OCI-LY7 (cell line): ENCODE results near the gene SLC26A6. TPM values are rescaled to one million over a fixed set of nuclear protein-coding genes. Genes with fewer than 3 reads are reported as not detected.

Experiments
- BruUV-seq: library from RNA; stranded (reverse); fragments of 400-500 nt; replicated peaks from 2 replicates; lab custom pipeline; 2021; lab: Mats Ljungman, UMichigan
- CTCF ChIA-PET: fragments of 300-600 bp; sonication (Branson Sonifier 250); formaldehyde crosslinking; loops from one replicate; lab custom pipeline; 2022; ENCODE audit warnings: antibody characterized with exemption; ENCODE audit not compliant: unreplicated experiment; lab: Charles Lee
- POLR2A ChIA-PET: fragments of 300-600 bp; sonication (Branson Sonifier 250); formaldehyde crosslinking; loops from one replicate; lab custom pipeline; 2022; ENCODE audit warnings: antibody characterized with exemption; lab: Charles Lee
- DNase-seq: peaks from one replicate; pipeline ENCODE4 v3.0.0-alpha.2; 2015; ENCODE audit warnings: low spot score
- H2AFZ ChIP-seq: fragments of 200-600 bp; sonication (generic), shearing (Covaris generic); 2 replicates; pipeline ENCODE4 v1.6.1; 2014; ENCODE audit warnings: mild to moderate bottlenecking, antibody characterized with exemption, low read length, moderate library complexity
- H3K27ac ChIP-seq: fragments of 200-600 bp; sonication (generic); 2 replicates; pipeline ENCODE4 v1.5.1; 2014; ENCODE audit warnings: mixed run types, low read depth, mild to moderate bottlenecking, moderate library complexity, low read length, inconsistent platforms; ENCODE audit not compliant: poor library complexity, severe bottlenecking
- H3K36me3 ChIP-seq: fragments of 200-600 bp; sonication (generic); 2 replicates; pipeline ENCODE4 v1.6.1; 2014; ENCODE audit warnings: mild to moderate bottlenecking, antibody characterized with exemption, low read length, moderate library complexity, mixed read lengths; ENCODE audit not compliant: insufficient read depth
- H3K4me1 ChIP-seq: fragments of 200-600 bp; sonication (generic); 2 replicates; pipeline ENCODE4 v1.5.1; 2014; ENCODE audit warnings: mild to moderate bottlenecking, low read length; ENCODE audit not compliant: insufficient read depth, poor library complexity, severe bottlenecking
- H3K4me2 ChIP-seq: fragments of 200-600 bp; sonication (generic); 2 replicates; pipeline ENCODE4 v1.6.1; 2014; ENCODE audit warnings: mild to moderate bottlenecking, low read length
- H3K4me3 ChIP-seq: fragments of 200-600 bp; sonication (generic); 2 replicates; pipeline ENCODE4 v1.5.1; 2014; ENCODE audit warnings: mild to moderate bottlenecking, low read depth, low read length; ENCODE audit not compliant: poor library complexity, severe bottlenecking
- H3K79me2 ChIP-seq: fragments of 200-600 bp; sonication (generic); 2 replicates; pipeline ENCODE4 v1.6.1; 2016; ENCODE audit warnings: low read depth, mild to moderate bottlenecking, low read length, moderate library complexity, mixed read lengths; ENCODE audit not compliant: insufficient read depth
- H3K9me2 ChIP-seq: fragments of 200-600 bp; sonication (generic); 2 replicates; pipeline ENCODE4 v1.6.1; 2016; ENCODE audit warnings: mild to moderate bottlenecking, low read length, mixed read lengths; ENCODE audit not compliant: insufficient read depth
- H3K9me3 ChIP-seq: fragments of 200-600 bp; sonication (generic); 2 replicates; pipeline ENCODE4 v1.6.1; 2014; ENCODE audit warnings: mild to moderate bottlenecking, mixed run types, low read length, mixed read lengths
- H4K20me1 ChIP-seq: fragments of 200-600 bp; sonication (generic); 2 replicates; pipeline ENCODE4 v1.6.1; 2014; ENCODE audit warnings: mild to moderate bottlenecking, antibody characterized with exemption, low read length, moderate library complexity, mixed read lengths; ENCODE audit not compliant: insufficient read depth
- CTCF ChIP-seq: fragments of 200-600 bp; sonication (generic); conservative IDR thresholded peaks from 2 replicates; pipeline ENCODE4 v1.5.1; 2014; ENCODE audit warnings: mild to moderate bottlenecking, antibody characterized with exemption, low read length, moderate library complexity, mixed read lengths
- EZH2phosphoT487 ChIP-seq: fragments of 200-600 bp; sonication (generic); IDR thresholded peaks from 2 replicates; pipeline ENCODE4 v1.6.1; 2018; ENCODE audit warnings: low read depth, borderline replicate concordance, mild to moderate bottlenecking, mixed run types, antibody characterized with exemption, low read length, moderate library complexity, mixed read lengths
- intact Hi-C: fragments of 100-400 bp; cut with micrococcal nuclease; formaldehyde crosslinking; loops from one replicate; pipeline ENCODE4 v1.10.0; 2022; ENCODE audit not compliant: unreplicated experiment
- total RNA-seq, 2 experiments: library from RNA; depleted of rRNA in 1 of 2; stranded (reverse); fragments of >200 nt in 1 of 2; shearing (Covaris generic) in 1 of 2; gene quantifications; 2 replicates each; pipeline ENCODE4 v1.2.3, GENCODE V29; 2014 to 2022

The SLC26A6 gene
- total RNA-seq, 2 experiments from 2014 or later = 42.1 to 47.3 TPM

GRCh38 chr3:48633743-48634142 lies 1.5 kb downstream of the SLC26A6 start:
- peak overlapping the region; percentile 82; the same call in 1 of the 2 replicates for H3K4me2 ChIP-seq
- no TSS peak for BruUV-seq
- POLR2A ChIA-PET = interaction anchor here (1.6 kb wide), 1 partner anchor 12 kb away, joined by 3 read pairs; no protein-coding TSS in a partner anchor

GRCh38 chr3:48633256-48633655 lies 2.0 kb downstream of the SLC26A6 start:
- no peaks in the 10 kb centered on the region; the same call in 1 of the 2 replicates for H4K20me1 ChIP-seq
- H3K9me3 ChIP-seq = no peaks in the 10 kb centered on the region
- ChIA-PET POLR2A (interaction anchor here (1.2 kb wide), 1 partner anchor 25 kb away, joined by 3 read pairs; no protein-coding TSS in a partner anchor), CTCF (interaction anchor here (0.8 kb wide), 1 partner anchor 194 kb away, joined by 3 read pairs; no protein-coding TSS in a partner anchor)
- no peak overlapping the region for H3K4me2 ChIP-seq
- H2AFZ ChIP-seq = no peak overlapping the region
- H3K79me2 ChIP-seq = no peaks in the 10 kb centered on the region
- H3K9me2 ChIP-seq = no peaks in the 10 kb centered on the region
- TF ChIP-seq EZH2phosphoT487 (no peak), CTCF (no peak)
- intact Hi-C loops = loop anchor here (10.0 kb wide), 2 partner anchors 188 to 228 kb away; partner anchors contain the start of genes ATRIP, CCDC51 and TMA7
- DNase-seq = no peak
- H3K27ac ChIP-seq = no peak overlapping the region
- H3K4me1 ChIP-seq = peaks cover 27% of the 10 kb centered on the region
- BruUV-seq = no TSS peak
- no peak overlapping the region for H3K4me3 ChIP-seq
- no peaks in the 10 kb centered on the region; the same call in 1 of the 2 replicates for H3K36me3 ChIP-seq

More at GRCh38 chr3:48633743-48634142, 1.5 kb downstream of the SLC26A6 start:
- no peak for DNase-seq
- CTCF ChIA-PET = interaction anchor here (0.8 to 1.3 kb wide), 2 partner anchors 194 to 198 kb away, joined by 3 read pairs; no protein-coding TSS in a partner anchor
- Histone ChIP-seq H3K4me3 (no peak overlapping the region), H3K9me2 (no peaks in the 10 kb centered on the region), H2AFZ (no peak overlapping the region), H4K20me1 (no peaks in the 10 kb centered on the region; the same call in 1 of the 2 replicates), H3K9me3 (no peaks in the 10 kb centered on the region), H3K79me2 (no peaks in the 10 kb centered on the region), H3K4me1 (peaks cover 27% of the 10 kb centered on the region), H3K36me3 (no peaks in the 10 kb centered on the region; the same call in 1 of the 2 replicates), H3K27ac (no peak overlapping the region)
- TF ChIP-seq EZH2phosphoT487 = no peak
- intact Hi-C loops = loop anchor here (2.0 to 10.0 kb wide), 3 partner anchors 75 to 229 kb away; partner anchors contain the start of genes ATRIP, CCDC51 and TMA7

- no peaks in the 10 kb centered on the region; the same call in 1 of the 2 replicates for H4K20me1 ChIP-seq
- no peaks in the 10 kb centered on the region for H3K9me3 ChIP-seq
- TF ChIP-seq EZH2phosphoT487 (no peak), CTCF (no peak)
- no peak overlapping the region for H3K27ac ChIP-seq
- no peaks in the 10 kb centered on the region for H3K79me2 ChIP-seq
- H3K9me2 ChIP-seq = no peaks in the 10 kb centered on the region
- H3K36me3 ChIP-seq = no peaks in the 10 kb centered on the region; the same call in 1 of the 2 replicates
- DNase-seq = no peak
- H3K4me1 ChIP-seq = peaks cover 20% of the 10 kb centered on the region
- no peak overlapping the region for H2AFZ ChIP-seq
- POLR2A ChIA-PET = interaction anchor here (1.2 kb wide), 1 partner anchor 26 kb away, joined by 3 read pairs; no protein-coding TSS in a partner anchor
- H3K4me2 ChIP-seq = no peak overlapping the region
- intact Hi-C loops = loop anchor here (10.0 kb wide), 2 partner anchors 187 to 227 kb away; partner anchors contain the start of genes ATRIP, CCDC51 and TMA7
- no peak overlapping the region for H3K4me3 ChIP-seq
- CTCF ChIA-PET = no interaction called here
- no TSS peak for BruUV-seq
Observed at GRCh38 chr3:48631516-48632448, 3.5 kb downstream of the SLC26A6 start.
